Mesenchymal stem cell (in vitro differentiated cells and primary cell): Measurements from ENCODE around the gene DIO3.
"Not testable (repeated sequence)": the region's sequence is repeated elsewhere in the genome, so short reads cannot be mapped to it uniquely, and the experiment has no call there.

Experiments
- DNase-seq: peaks from one replicate; pipeline ENCODE4 v3.0.0-alpha.2; 2013
- H2AFZ ChIP-seq: one replicate; pipeline ENCODE4 v1.6.1; 2013; ENCODE audit warnings: low read depth, mild to moderate bottlenecking, control low read depth, inconsistent platforms, low read length, moderate library complexity
- H2AK5ac ChIP-seq: 2 replicates; pipeline ENCODE4 v1.6.1; 2013; ENCODE audit warnings: low read length, moderate library complexity, mild to moderate bottlenecking, inconsistent platforms; ENCODE audit not compliant: severe bottlenecking
- H2BK120ac ChIP-seq: one replicate; pipeline ENCODE4 v1.6.1; 2013; ENCODE audit warnings: low read depth, mild to moderate bottlenecking, inconsistent platforms, low read length, moderate library complexity
- H2BK12ac ChIP-seq, 2 experiments: one replicate each; pipeline ENCODE4 v1.6.1; 2013; ENCODE audit warnings: inconsistent platforms in 2 of 2, low read length in 2 of 2, mild to moderate bottlenecking in 2 of 2, moderate library complexity in 2 of 2, control low read depth in 1 of 2
- H2BK15ac ChIP-seq: one replicate; pipeline ENCODE4 v1.6.1; 2013; ENCODE audit warnings: mild to moderate bottlenecking, low read depth, inconsistent platforms; ENCODE audit not compliant: poor library complexity, severe bottlenecking
- H2BK5ac ChIP-seq: 2 replicates; pipeline ENCODE4 v1.6.1; 2013; ENCODE audit warnings: low read depth, mild to moderate bottlenecking, low read length, control low read depth, inconsistent platforms; ENCODE audit not compliant: poor library complexity, severe bottlenecking
- H3K14ac ChIP-seq, 2 experiments: one replicate each; pipeline ENCODE4 v1.6.1; 2013; ENCODE audit warnings: inconsistent platforms in 2 of 2, low read length in 2 of 2, control low read depth in 1 of 2, mild to moderate bottlenecking in 1 of 2, moderate library complexity in 1 of 2
- H3K18ac ChIP-seq, 2 experiments: one replicate each; pipeline ENCODE4 v1.6.1; 2013; ENCODE audit warnings: inconsistent platforms in 2 of 2, low read length in 2 of 2, control low read depth in 1 of 2, low read depth in 1 of 2, mild to moderate bottlenecking in 1 of 2
- H3K23ac ChIP-seq, 2 experiments: one replicate each; pipeline ENCODE4 v1.6.1; 2013; ENCODE audit warnings: inconsistent platforms in 2 of 2, low read length in 2 of 2, mild to moderate bottlenecking in 2 of 2, moderate library complexity in 2 of 2, control low read depth in 1 of 2
- H3K27ac ChIP-seq: 2 replicates; pipeline ENCODE4 v1.5.1; 2013; ENCODE audit warnings: mild to moderate bottlenecking, moderate library complexity, low read length, control low read depth, inconsistent platforms; ENCODE audit not compliant: poor library complexity, severe bottlenecking
- H3K27me3 ChIP-seq, 2 experiments: 2 replicates each; pipeline versions ENCODE4 v1.6.1 to v1.7.0; 2013; ENCODE audit warnings: low read length in 2 of 2, mild to moderate bottlenecking in 2 of 2, moderate library complexity in 2 of 2, control low read depth in 1 of 2, inconsistent platforms in 1 of 2; ENCODE audit not compliant: control insufficient read depth in 1 of 2, insufficient read depth in 1 of 2
- H3K36me3 ChIP-seq, 2 experiments: 2 replicates each; pipeline versions ENCODE4 v1.6.1 to v1.7.0; 2013; ENCODE audit warnings: low read length in 2 of 2, control low read depth in 1 of 2, inconsistent platforms in 1 of 2, low read depth in 1 of 2, mild to moderate bottlenecking in 1 of 2; ENCODE audit not compliant: insufficient read depth in 2 of 2, control insufficient read depth in 1 of 2
- H3K4ac ChIP-seq, 2 experiments: one replicate each; pipeline ENCODE4 v1.6.1; 2013; ENCODE audit warnings: inconsistent platforms in 2 of 2, low read length in 2 of 2, mild to moderate bottlenecking in 2 of 2, moderate library complexity in 2 of 2, control low read depth in 1 of 2, low read depth in 1 of 2
- H3K4me1 ChIP-seq: 2 replicates; pipeline ENCODE4 v1.6.1; 2013; ENCODE audit warnings: low read depth, low read length, control low read depth; ENCODE audit not compliant: control insufficient read depth, insufficient read depth
- H3K4me2 ChIP-seq: 2 replicates; pipeline ENCODE4 v1.6.1; 2013; ENCODE audit warnings: low read length, mild to moderate bottlenecking, inconsistent platforms; ENCODE audit not compliant: poor library complexity, severe bottlenecking
- H3K4me3 ChIP-seq, 2 experiments: 2 replicates each; pipeline versions ENCODE4 v1.5.1 to v1.7.0; 2013; ENCODE audit warnings: low read length in 2 of 2, mild to moderate bottlenecking in 2 of 2, control low read depth in 1 of 2, low read depth in 1 of 2; ENCODE audit not compliant: insufficient read depth in 1 of 2
- H3K79me1 ChIP-seq: replicated peaks from 2 replicates; pipeline ENCODE4 v1.6.1; 2013; ENCODE audit warnings: mild to moderate bottlenecking, control low read depth, low read length, inconsistent platforms; ENCODE audit not compliant: poor library complexity, severe bottlenecking
- H3K9ac ChIP-seq: 2 replicates; pipeline ENCODE4 v1.7.0; 2013; ENCODE audit warnings: mild to moderate bottlenecking, low read length, moderate library complexity
- H3K9me3 ChIP-seq: 2 replicates; pipeline ENCODE4 v1.7.0; 2013; ENCODE audit warnings: mild to moderate bottlenecking, low read length; ENCODE audit not compliant: control insufficient read depth
- H4K8ac ChIP-seq: one replicate; pipeline ENCODE4 v1.6.1; 2013; ENCODE audit warnings: inconsistent platforms, mild to moderate bottlenecking, low read length, moderate library complexity
- H4K91ac ChIP-seq: one replicate; pipeline ENCODE4 v1.6.1; 2013; ENCODE audit warnings: mild to moderate bottlenecking, low read length, inconsistent platforms
- WGBS: methylation state at CpG from one replicate; pipeline ENCODE4 v1.1.7; 2013; ENCODE audit warnings: mixed read lengths; 5-methylcytosine and 5-hydroxymethylcytosine counted together

Gene DIO3

GRCh38 chr14:101554991-101555668 lies 6.2 kb upstream of the DIO3 start:
- H4K91ac ChIP-seq, result no peak overlapping the region
- no peak overlapping the region for H3K14ac ChIP-seq
- no peak overlapping the region for H2BK120ac ChIP-seq
- DNase-seq, result no peak
- no peak overlapping the region for H3K18ac ChIP-seq
- H3K9me3 ChIP-seq, result no peaks in the 10 kb centered on the region
- H3K4me1 ChIP-seq, result peaks cover 4% of the 10 kb centered on the region
- peaks cover 47 to 64% of the 10 kb centered on the region in 2 experiments for H3K27me3 ChIP-seq
- no peak overlapping the region for H3K23ac ChIP-seq
- H3K4ac ChIP-seq, result no peak overlapping the region
- H3K36me3 ChIP-seq, result no peaks in the 10 kb centered on the region
- no peak overlapping the region for H3K27ac ChIP-seq
- H2BK5ac ChIP-seq, result no peak overlapping the region
- H2AK5ac ChIP-seq, result no peak overlapping the region
- 87% methylated on average over 20 of the region's 20 CpGs for WGBS
- no peak overlapping the region for H2AFZ ChIP-seq
- H4K8ac ChIP-seq, result no peak overlapping the region
- H2BK15ac ChIP-seq, result no peak overlapping the region
- no peak overlapping the region for H3K4me2 ChIP-seq
- H3K9ac ChIP-seq, result no peak overlapping the region
- no peaks in the 10 kb centered on the region for H3K79me1 ChIP-seq
- H2BK12ac ChIP-seq, result no peak overlapping the region
- no peak overlapping the region for H3K4me3 ChIP-seq

GRCh38 chr14:101555669-101556043 lies 5.6 kb upstream of the DIO3 start:
- not testable (repeated sequence) for H3K4ac ChIP-seq, H2BK5ac ChIP-seq, H4K91ac ChIP-seq, H3K79me1 ChIP-seq, H3K27ac ChIP-seq, H3K9me3 ChIP-seq, H3K14ac ChIP-seq, H2BK15ac ChIP-seq, H3K9ac ChIP-seq, H3K36me3 ChIP-seq, H4K8ac ChIP-seq, H2AFZ ChIP-seq, DNase-seq, H3K23ac ChIP-seq, H3K4me2 ChIP-seq, H3K4me1 ChIP-seq, H3K4me3 ChIP-seq, H2BK12ac ChIP-seq, H2BK120ac ChIP-seq, H3K18ac ChIP-seq, H2AK5ac ChIP-seq
- 73% methylated on average over 5 of the region's 5 CpGs for WGBS
- peaks cover 47 to 64% of the 10 kb centered on the region in 2 experiments for H3K27me3 ChIP-seq

GRCh38 chr14:101556131-101556530 lies 5.2 kb upstream of the DIO3 start:
- H2BK5ac ChIP-seq, result no peak overlapping the region
- H2BK12ac ChIP-seq, result no peak overlapping the region
- H2BK120ac ChIP-seq, result no peak overlapping the region
- no peak overlapping the region for H2AK5ac ChIP-seq
- H2AFZ ChIP-seq, result no peak overlapping the region
- H3K18ac ChIP-seq, result no peak overlapping the region
- H3K9ac ChIP-seq, result no peak overlapping the region
- peaks cover 47 to 64% of the 10 kb centered on the region in 2 experiments for H3K27me3 ChIP-seq
- H3K4ac ChIP-seq, result no peak overlapping the region
- H3K4me1 ChIP-seq, result peaks cover 10% of the 10 kb centered on the region
- no peak overlapping the region for H4K91ac ChIP-seq
- H4K8ac ChIP-seq, result no peak overlapping the region
- no peaks in the 10 kb centered on the region for H3K36me3 ChIP-seq
- 87% methylated on average over 10 of the region's 10 CpGs for WGBS
- no peak overlapping the region for H3K27ac ChIP-seq
- H3K23ac ChIP-seq, result no peak overlapping the region
- DNase-seq, result no peak
- no peaks in the 10 kb centered on the region for H3K79me1 ChIP-seq
- no peak overlapping the region for H3K4me2 ChIP-seq
- no peak overlapping the region for H3K14ac ChIP-seq
- no peaks in the 10 kb centered on the region for H3K9me3 ChIP-seq
- no peak overlapping the region for H2BK15ac ChIP-seq
- H3K4me3 ChIP-seq, result no peak overlapping the region

GRCh38 chr14:101556566-101557320 lies 4.6 kb upstream of the DIO3 start:
- H3K14ac ChIP-seq, result no peak overlapping the region
- DNase-seq, result no peak
- no peak overlapping the region for H3K18ac ChIP-seq
- H3K4me1 ChIP-seq, result peaks cover 14% of the 10 kb centered on the region
- WGBS, result 64% methylated on average over 11 of the region's 13 CpGs
- no peak overlapping the region for H3K27ac ChIP-seq
- H3K36me3 ChIP-seq, result peaks cover 0 to 4% of the 10 kb centered on the region in 2 experiments
- no peak overlapping the region for H3K4me2 ChIP-seq
- H3K4me3 ChIP-seq, result no peak overlapping the region
- peaks cover 49 to 70% of the 10 kb centered on the region in 2 experiments for H3K27me3 ChIP-seq
- no peaks in the 10 kb centered on the region for H3K79me1 ChIP-seq
- H4K91ac ChIP-seq, result peak overlapping the region; percentile 20
- H2BK5ac ChIP-seq, result no peak overlapping the region
- H3K9me3 ChIP-seq, result no peaks in the 10 kb centered on the region
- no peak overlapping the region for H2BK12ac ChIP-seq
- H3K23ac ChIP-seq, result no peak overlapping the region
- H3K4ac ChIP-seq, result no peak overlapping the region
- no peak overlapping the region for H2AK5ac ChIP-seq
- no peak overlapping the region for H2BK120ac ChIP-seq
- no peak overlapping the region for H4K8ac ChIP-seq
- no peak overlapping the region for H3K9ac ChIP-seq
- H2AFZ ChIP-seq, result no peak overlapping the region
- no peak overlapping the region for H2BK15ac ChIP-seq
